ENCODE data around the gene ACOT7.
A peak's percentile ranks its signal among the peaks of the same experiment; 100 is the strongest.
"Not testable (repeated sequence)": the region's sequence is repeated elsewhere in the genome, so short reads cannot be mapped to it uniquely, and the experiment has no call there.

Gene ACOT7

DNA sequence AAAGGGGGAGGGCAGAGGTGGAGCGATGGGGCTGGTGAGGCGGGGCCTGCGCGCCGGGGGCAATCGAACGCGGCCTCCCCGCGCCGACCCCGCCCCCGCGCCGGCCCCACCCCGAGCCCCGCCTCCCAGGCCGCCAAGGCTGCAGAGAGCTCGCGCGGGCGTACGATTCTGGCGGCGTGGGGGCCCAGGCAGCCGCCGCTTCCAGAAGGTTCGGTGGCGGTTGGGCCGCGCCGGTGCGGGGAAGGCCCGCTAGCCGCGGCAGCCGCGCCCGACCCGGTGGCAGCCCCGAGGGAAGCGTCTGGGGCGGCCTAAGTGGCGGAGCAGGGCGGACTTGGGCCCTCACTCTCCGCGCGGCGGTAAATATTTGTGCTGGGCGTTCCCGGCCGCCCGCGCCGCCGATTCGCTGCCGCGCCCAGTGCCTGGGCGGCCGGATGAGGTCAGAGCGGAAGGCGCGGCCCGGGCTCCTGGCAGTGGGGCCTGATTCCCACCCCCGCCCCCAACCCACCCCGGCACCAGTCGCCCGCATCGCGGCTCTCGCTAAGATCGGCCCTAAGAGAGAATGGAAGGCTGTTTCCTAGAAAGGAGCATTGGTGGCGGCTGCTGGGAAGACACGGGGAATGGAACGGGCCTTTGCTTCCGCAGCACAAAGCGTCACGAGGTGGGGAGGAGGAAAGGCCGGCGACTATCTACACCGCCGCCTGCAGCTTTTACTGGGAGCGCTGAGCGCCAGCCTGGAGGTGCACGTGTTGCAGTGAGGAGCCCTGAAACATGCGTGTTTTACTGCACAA lies at the start of gene ACOT7:
Gene ACOT7 (minus strand): TSS at position 368 of the 788 bp plus-strand sequence. CDS start 368 bp downstream, outside the sequence.
- DNase-seq, result peak; percentile 78

DNA sequence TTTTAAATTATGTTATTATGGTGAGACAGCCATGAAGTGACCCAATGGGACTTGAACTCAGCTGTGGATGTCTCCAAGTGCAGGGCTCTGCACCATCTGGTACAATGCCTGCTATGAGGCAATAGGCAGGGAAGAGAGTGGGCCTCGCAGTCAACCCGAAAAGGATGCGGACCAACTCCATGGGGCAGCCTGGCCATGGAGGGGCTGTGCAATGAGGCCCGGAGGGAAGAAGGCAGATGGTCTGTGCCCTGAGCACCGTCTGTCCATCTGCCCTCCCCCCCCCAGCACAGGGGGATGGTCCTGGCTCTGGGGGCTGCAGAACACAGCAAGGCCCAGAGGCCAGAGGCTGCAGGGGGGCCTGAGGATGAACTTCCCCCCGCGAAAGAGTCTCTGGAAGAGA lies 48.0 kb upstream of the ACOT7 start:
- no peak for DNase-seq

DNA sequence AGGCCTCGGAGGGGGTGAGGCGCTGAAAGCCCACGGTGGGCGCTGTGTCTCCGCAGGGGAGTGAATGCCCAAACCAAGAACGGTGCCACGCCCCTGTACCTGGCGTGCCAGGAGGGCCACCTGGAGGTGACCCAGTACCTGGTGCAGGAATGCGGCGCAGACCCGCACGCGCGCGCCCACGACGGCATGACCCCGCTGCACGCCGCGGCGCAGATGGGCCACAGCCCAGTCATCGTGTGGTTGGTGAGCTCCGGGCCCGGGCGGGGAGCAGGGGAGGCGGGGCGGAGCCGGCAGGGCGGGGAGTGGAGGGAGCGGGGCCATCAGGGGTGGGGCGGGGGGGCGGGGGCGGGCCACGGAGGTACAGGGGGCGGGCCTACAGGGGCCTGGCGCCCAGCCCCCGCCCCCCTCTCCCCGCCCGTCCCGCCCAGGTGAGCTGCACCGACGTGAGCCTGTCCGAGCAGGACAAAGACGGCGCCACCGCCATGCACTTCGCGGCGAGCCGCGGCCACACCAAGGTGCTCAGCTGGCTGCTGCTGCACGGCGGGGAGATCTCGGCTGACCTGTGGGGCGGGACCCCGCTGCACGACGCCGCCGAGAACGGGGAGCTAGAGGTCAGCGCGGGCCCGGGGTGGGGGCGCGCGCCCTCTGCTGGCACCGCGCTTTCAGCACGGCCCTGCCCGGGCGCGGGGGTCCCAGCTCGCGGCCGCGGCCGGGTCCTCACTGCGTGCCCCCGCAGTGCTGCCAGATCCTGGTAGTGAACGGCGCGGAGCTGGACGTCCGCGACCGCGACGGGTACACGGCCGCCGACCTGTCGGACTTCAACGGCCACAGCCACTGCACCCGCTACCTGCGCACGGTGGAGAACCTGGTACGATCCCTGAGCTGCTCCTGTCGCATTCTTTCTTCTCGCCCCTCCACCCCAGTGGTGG lies 46.9 kb upstream of the ACOT7 start:
- no peak for DNase-seq

DNA sequence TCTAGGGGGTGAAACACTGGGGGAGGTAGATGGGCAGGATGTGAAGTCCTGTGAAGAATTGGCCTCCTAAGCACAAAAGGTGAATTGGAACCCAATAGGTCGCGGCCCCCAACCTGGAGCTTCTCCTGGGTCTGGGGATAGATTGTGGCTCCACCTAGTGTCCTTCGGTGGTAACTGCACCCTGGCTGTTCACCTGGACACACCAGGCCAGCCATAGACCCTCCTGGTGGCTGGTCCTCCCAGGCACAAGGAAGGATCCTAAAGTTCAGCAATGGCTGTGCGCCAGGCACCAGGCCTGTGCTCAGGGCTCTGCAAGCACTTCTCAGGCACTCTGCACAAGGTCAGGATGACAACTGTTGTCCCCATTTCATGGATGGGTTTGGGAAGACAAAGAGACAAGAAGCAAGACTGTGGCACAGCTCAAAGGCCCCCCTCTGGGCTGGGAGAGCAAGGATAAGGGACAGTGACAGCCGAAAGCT lies 44.5 kb upstream of the ACOT7 start:
- no peak for DNase-seq

GRCh38 chr1:6437012-6437700 lies 43.6 kb upstream of the ACOT7 start:
- DNase-seq, result not testable (repeated sequence)

DNA sequence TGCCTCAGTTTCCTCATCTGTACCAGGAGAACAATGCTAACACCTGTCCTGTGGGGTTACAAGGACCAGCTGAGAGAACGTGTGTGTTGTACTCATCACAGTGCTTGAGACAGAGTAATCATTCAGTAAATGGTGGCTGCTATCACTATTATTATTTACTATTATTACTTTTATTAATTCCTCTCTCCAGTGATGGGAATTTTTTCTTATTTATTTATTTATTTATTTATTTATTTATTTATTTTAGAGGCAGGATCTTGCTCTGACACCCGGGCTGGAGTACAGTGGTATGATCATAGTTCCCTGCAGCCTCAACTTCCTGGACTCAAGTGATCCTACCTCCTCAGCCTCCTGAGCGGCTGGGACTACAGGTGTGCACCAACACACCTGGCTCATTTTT lies 42.7 kb upstream of the ACOT7 start:
- DNase-seq, result not testable (repeated sequence)

DNA sequence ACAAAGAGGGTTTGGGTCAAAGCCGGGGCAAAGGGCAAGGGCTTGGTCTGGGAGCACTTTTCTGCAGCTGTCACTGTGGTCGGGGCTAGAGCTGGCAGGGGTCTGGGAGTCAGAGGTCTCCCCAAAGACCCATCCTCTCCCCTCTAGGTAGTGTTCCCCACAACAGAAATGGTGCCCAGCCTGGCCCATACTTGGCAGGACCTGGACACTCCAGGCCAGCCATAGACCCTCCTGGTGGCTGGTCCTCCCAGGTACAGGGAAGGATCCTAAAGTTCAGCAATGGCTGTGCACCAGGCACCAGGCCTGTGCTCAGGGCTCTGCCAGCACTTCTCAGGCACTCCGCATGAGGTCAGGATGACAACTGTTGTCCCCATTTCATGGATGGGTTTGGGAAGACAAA lies 42.0 kb upstream of the ACOT7 start:
- DNase-seq, result no peak

DNA sequence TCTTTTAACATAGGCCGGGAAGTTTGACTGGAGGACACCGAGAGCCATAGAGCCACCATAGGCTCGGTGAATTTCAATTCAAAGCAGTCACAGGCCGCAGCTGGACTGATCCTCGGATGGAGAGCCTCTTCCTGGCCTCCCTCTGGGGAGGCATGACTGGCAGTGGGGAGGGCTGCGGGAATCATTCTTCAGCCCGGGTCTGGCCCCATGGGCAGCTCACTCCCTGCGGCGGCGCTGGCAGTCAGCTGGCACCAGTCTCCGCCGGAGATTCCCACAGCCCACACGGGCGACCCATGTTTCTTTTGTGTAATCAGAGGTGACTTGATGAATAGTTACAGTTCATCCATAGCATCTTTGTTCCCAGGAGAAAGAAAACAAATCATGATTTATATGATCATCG lies 41.6 kb upstream of the ACOT7 start:
- no peak for DNase-seq

- DNase-seq, result no peak
Observed at GRCh38 chr1:6434186-6434585, 40.6 kb upstream of the ACOT7 start.

- not testable (repeated sequence) for DNase-seq
Observed at GRCh38 chr1:6431645-6432579, 38.3 kb upstream of the ACOT7 start.

- DNase-seq, result not testable (repeated sequence)
Observed at GRCh38 chr1:6429660-6430411, 36.3 kb upstream of the ACOT7 start.

- DNase-seq, result not testable (repeated sequence)
Observed at GRCh38 chr1:6428453-6428852, 34.9 kb upstream of the ACOT7 start.

DNA sequence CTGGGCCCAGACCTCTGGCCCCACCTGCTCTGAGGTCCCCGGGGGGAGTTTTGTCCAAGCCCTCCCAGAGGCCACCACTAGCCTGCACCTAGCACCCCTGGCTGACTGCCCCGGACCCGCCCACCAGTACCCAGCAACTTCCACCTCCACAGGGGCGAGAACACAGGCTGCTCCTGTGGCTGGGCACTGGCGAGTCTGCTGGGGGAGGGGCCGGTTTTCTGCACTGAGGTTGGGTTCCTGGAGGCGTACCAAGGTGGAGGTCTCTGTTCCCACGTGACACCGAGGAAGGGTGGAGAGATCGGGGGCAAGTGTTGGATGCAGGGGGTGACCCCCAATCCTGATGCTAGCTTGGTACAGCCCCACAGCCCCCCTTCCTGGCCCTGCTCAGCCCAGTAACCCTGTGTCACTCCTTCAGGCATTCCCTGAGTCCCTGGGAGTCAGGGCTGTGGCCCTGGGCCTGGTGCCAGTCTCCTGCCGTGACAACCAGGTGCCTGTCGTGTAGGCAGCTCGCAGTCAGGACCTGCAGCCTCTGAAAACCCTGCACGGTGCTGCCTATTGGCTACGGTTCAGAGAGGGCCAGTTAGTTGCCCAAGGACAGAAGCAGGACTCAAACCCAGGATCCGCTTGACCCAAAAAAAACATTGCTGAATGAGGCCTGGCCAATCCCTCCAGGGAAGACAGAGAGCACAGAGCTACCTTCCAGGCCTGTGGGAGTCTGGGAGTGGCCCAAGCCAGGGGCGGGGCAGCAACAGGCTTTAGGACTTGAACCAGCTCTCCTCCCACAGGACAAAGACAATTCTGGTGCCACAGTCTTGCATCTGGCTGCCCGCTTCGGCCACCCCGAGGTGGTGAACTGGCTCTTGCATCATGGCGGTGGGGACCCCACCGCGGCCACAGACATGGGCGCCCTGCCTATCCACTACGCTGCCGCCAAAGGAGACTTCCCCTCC lies 34.1 kb upstream of the ACOT7 start:
- DNase-seq, result no peak

DNA sequence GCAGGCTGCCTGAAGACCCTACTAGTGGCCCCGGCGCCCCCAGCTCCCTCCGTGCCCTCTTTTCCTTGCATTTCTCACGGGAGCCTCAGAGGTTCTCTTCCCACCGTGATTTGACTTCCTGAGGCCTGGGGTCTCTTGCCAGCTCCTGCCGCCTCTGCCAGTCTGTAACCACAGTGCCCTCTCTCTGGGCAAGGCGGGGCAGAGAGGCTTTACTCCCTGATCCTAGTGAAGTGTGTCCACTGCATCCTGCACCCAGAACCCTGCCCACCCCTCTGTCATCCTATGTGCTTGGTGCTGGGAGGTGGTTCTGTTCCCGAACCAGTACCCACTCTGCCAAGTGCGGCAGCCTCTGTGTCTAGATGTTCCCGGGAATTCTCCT lies 33.4 kb upstream of the ACOT7 start:
- DNase-seq, result no peak

DNA sequence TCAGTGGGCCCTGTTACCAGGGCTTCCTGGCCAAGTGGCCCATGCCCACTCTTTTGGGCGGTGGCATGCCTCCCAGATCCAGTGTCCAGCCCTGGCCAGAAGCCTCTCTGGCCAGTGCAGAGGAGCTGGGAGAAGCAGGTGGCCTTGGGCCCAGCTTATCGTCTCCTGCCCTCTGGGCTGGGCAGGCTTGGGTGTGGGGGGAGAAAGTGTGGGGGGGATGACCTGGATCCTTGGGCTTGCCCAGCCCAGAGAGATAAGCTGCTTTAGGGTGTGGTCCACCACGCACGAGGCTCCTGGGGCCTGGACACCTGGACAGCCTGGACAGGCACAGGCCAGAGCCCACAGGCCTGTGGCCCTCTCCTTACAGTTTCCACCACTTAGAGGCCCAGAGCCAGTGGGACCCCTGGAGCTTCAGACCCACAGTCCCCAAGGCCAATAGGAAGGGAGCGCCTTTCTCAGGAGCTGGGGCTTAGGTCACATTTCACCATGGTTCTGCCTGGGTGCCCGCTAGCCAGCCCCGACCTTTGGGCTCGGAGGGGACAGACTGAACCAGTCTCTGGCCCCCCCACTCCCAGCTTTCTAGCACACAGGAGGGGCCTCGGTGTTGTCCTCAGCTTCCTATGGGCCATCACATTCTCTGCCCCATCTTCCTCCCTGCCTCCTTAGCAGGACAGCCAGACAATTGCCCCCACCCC lies 32.9 kb upstream of the ACOT7 start:
- DNase-seq, result no peak

GRCh38 chr1:6425658-6426057 lies 32.1 kb upstream of the ACOT7 start:
- DNase-seq, result no peak

GRCh38 chr1:6424619-6425593 lies 31.3 kb upstream of the ACOT7 start, which contains the start of gene ESPN:
ESPN (plus strand) TSS chr1:6424776; CDS start chr1:6424956, 180 bp downstream.
- no peak for DNase-seq

GRCh38 chr1:6424000-6424565 lies 30.5 kb upstream of the ACOT7 start:
- no peak for DNase-seq
